Liver (tissue), 9 donors: ENCODE data around the gene ZNF652. TPM values are rescaled to one million over a fixed set of nuclear protein-coding genes. Genes with fewer than 3 reads are reported as not detected.

Experiments used
- DNase-seq: peaks from one replicate; pipeline ENCODE4 v3.0.0-alpha.2; 2017; ENCODE audit warnings: low spot score
- H3K27ac ChIP-seq, 2 donors: one replicate each; pipeline ENCODE4 v1.7.0; 2013; ENCODE audit warnings: inconsistent platforms in 2 of 2, low read length in 2 of 2, control low read depth in 1 of 2, low read depth in 1 of 2, mild to moderate bottlenecking in 1 of 2
- H3K27me3 ChIP-seq, 4 donors: one replicate each; pipeline versions ENCODE4 v1.6.1 to v1.7.0; 2013; ENCODE audit warnings: low read length in 3 of 4, inconsistent platforms in 1 of 4, mild to moderate bottlenecking in 1 of 4, moderate library complexity in 1 of 4; ENCODE audit not compliant: control insufficient read depth in 4 of 4, insufficient read depth in 4 of 4
- H3K36me3 ChIP-seq, 4 donors: one replicate each; pipeline versions ENCODE4 v1.6.1 to v1.7.0; 2013; ENCODE audit warnings: low read length in 3 of 4, mild to moderate bottlenecking in 3 of 4, low read depth in 1 of 4, moderate library complexity in 1 of 4; ENCODE audit not compliant: control insufficient read depth in 4 of 4, insufficient read depth in 3 of 4
- H3K4me1 ChIP-seq, 4 donors: one replicate each; pipeline versions ENCODE4 v1.6.1 to v1.7.0; 2013; ENCODE audit warnings: low read length in 3 of 4, mild to moderate bottlenecking in 3 of 4, moderate library complexity in 1 of 4; ENCODE audit not compliant: control insufficient read depth in 4 of 4, insufficient read depth in 4 of 4
- H3K4me3 ChIP-seq, 3 donors: one replicate each; pipeline versions ENCODE4 v1.6.1 to v1.7.0; 2013; ENCODE audit warnings: low read length in 3 of 3, control low read depth in 1 of 3, low read depth in 1 of 3, mild to moderate bottlenecking in 1 of 3
- H3K9ac ChIP-seq, 2 donors: one replicate each; pipeline ENCODE4 v1.7.0; 2013; ENCODE audit warnings: low read length in 2 of 2, mild to moderate bottlenecking in 2 of 2, moderate library complexity in 2 of 2, control low read depth in 1 of 2, low read depth in 1 of 2
- H3K9me3 ChIP-seq, 4 donors: one replicate each; pipeline versions ENCODE4 v1.6.1 to v1.7.0; 2013; ENCODE audit warnings: low read length in 3 of 4; ENCODE audit not compliant: control insufficient read depth in 4 of 4
- ATF3 ChIP-seq: IDR thresholded peaks from 2 replicates; pipeline ENCODE4 v1.6.1; 2016; ENCODE audit warnings: antibody characterized with exemption
- CTCF ChIP-seq: fragments of 150-350 bp; IDR thresholded peaks from 2 replicates; pipeline ENCODE4 v1.5.1; 2017; ENCODE audit warnings: improper control_type of control experiment, low read depth, low read length; ENCODE audit not compliant: missing input control
- EGR1 ChIP-seq, 2 donors: IDR thresholded peaks; 2 replicates each; pipeline ENCODE4 v1.6.1; 2016 to 2018; ENCODE audit warnings: antibody characterized with exemption in 2 of 2, low read depth in 2 of 2
- FOXA1 ChIP-seq: IDR thresholded peaks from 2 replicates; pipeline ENCODE4 v1.6.1; 2016; ENCODE audit warnings: antibody characterized with exemption
- FOXA2 ChIP-seq: IDR thresholded peaks from 2 replicates; pipeline ENCODE4 v1.6.1; 2016; ENCODE audit warnings: antibody characterized with exemption
- GABPA ChIP-seq, 2 donors: IDR thresholded peaks in 1 of 2; conservative IDR thresholded peaks in 1 of 2; 2 replicates each; pipeline ENCODE4 v1.6.1; 2016; ENCODE audit warnings: antibody characterized with exemption in 2 of 2, mild to moderate bottlenecking in 1 of 2, moderate library complexity in 1 of 2
- HNF4A ChIP-seq, 2 donors: conservative IDR thresholded peaks; 2 replicates each; pipeline ENCODE4 v1.6.1; 2016; ENCODE audit warnings: antibody characterized with exemption in 2 of 2, mild to moderate bottlenecking in 2 of 2
- HNF4G ChIP-seq: IDR thresholded peaks from 2 replicates; pipeline ENCODE4 v1.6.1; 2016; ENCODE audit warnings: antibody characterized with exemption
- NR2F2 ChIP-seq: IDR thresholded peaks from 2 replicates; pipeline ENCODE4 v1.6.1; 2016; ENCODE audit warnings: antibody characterized with exemption
- RAD21 ChIP-seq, 2 donors: IDR thresholded peaks; 2 replicates each; pipeline ENCODE4 v1.6.1; 2016; ENCODE audit warnings: antibody characterized with exemption in 2 of 2, mild to moderate bottlenecking in 2 of 2
- REST ChIP-seq: IDR thresholded peaks from 2 replicates; pipeline ENCODE4 v1.6.1; 2016; ENCODE audit warnings: antibody characterized with exemption, mild to moderate bottlenecking
- RXRA ChIP-seq, 2 donors: IDR thresholded peaks; 2 replicates each; pipeline ENCODE4 v1.6.1; 2017 to 2018; ENCODE audit warnings: antibody characterized with exemption in 2 of 2, mild to moderate bottlenecking in 1 of 2
- SP1 ChIP-seq: IDR thresholded peaks from 2 replicates; pipeline ENCODE4 v1.6.1; 2018; ENCODE audit warnings: antibody characterized with exemption, mild to moderate bottlenecking
- TAF1 ChIP-seq: conservative IDR thresholded peaks from 2 replicates; pipeline ENCODE4 v1.6.1; 2016; ENCODE audit warnings: antibody characterized with exemption, mild to moderate bottlenecking
- YY1 ChIP-seq: IDR thresholded peaks from 2 replicates; pipeline ENCODE4 v1.6.1; 2016; ENCODE audit warnings: antibody characterized with exemption, mild to moderate bottlenecking
- ZBTB33 ChIP-seq: IDR thresholded peaks from 2 replicates; pipeline ENCODE4 v1.6.1; 2016; ENCODE audit warnings: antibody characterized with exemption
- WGBS: extraction: QIAGEN DNeasy Blood & Tissue Kit; methylation state at CpG from one replicate; pipeline ENCODE4 v1.1.7; 2013; 5-methylcytosine and 5-hydroxymethylcytosine counted together
- polyA plus RNA-seq, 2 donors: library from polyadenylated mRNA; stranded (reverse) in 1 of 2; unstranded in 1 of 2; fragments of 200-250 nt in 1 of 2; fragments of >200 nt in 1 of 2; fragmentation: Nextera tagmentation in 1 of 2; extraction: Ambion mirVana in 1 of 2; gene quantifications; one replicate each; pipeline versions ENCODE4 v1.2.1 to v1.2.3, GENCODE V29; 2013 to 2015
- total RNA-seq, 2 donors: library from RNA; depleted of rRNA; stranded (reverse); fragments of >200 nt; gene quantifications; one replicate each; pipeline ENCODE4 v1.2.3, GENCODE V29; 2014
- TF ChIP-seq, protein P1 (sequence below): IDR thresholded peaks from 2 replicates; pipeline ENCODE4 v1.6.1; 2016; ENCODE audit warnings: antibody characterized with exemption
- donor health status: healthy.
- donor health status: healthy.
- donor health status: healthy.
- donor health status: healthy.
- donor health status: healthy.

ZNF652 gene
- total and polyA plus RNA-seq, 4 donors: 5.3 to 23.1 (median 17.5) TPM

DNA sequence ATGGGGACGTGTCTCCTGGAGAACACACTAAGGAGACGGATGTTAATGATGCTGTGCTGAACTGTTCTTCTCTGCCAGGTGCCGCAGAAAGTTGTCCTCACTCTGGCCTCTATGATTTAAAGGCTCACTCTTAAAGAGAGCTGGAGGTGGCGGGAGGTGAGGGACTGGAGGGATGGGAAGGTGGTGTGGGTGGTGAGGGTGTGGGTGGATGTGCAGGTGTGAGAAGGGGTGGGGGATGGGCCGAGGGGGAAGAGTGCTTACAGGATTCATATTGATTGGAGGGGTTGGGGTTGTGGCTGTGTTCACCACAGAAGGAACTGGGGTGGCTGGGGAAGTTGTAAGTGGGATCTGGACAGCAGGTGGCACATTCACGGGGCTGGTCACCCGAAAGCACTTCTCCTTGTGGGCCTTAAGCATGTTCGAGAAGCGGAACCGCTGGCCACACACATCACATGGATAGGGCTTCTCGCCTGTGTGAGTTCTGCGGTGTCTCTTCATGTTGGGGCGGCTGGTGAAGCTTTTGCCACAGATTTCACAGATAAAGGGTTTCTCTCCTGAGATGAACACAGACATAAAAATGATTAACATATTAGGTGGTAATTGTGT lies 63.6 kb downstream of the ZNF652 start:
- WGBS: 93% methylated on average over 13 of the region's 13 CpGs
- H3K36me3 ChIP-seq: peaks cover 0 to 17% (median 12%) of the 10 kb centered on the region in 4 donors

More for the DNA sequence above, 63.6 kb downstream of the ZNF652 start:
- H3K4me3 ChIP-seq: no peak overlapping the region
- no peak for DNase-seq
- no peaks in the 10 kb centered on the region for H3K27me3 ChIP-seq
- H3K4me1 ChIP-seq: no peaks in the 10 kb centered on the region
- no peak overlapping the region for H3K27ac ChIP-seq
- TF ChIP-seq FOXA1 (no peak), EGR1 (IDR thresholded peaks at IDR 0.05; ENCODE audit: low read depth in 2 of 2) (no peak), HNF4A (conservative IDR thresholded peaks at IDR 0.05) (no peak), TAF1 (no peak), ZBTB33 (no peak), YY1 (no peak), SP1 (no peak), FOXA2 (no peak), RAD21 (IDR thresholded peaks at IDR 0.05) (no peak), CTCF (no peak), ATF3 (no peak), HNF4G (no peak), GABPA (IDR thresholded peaks at IDR 0.05 in 1 of 2, conservative IDR thresholded peaks at IDR 0.05 in 1 of 2) (no peak), REST (no peak), NR2F2 (no peak), RXRA (IDR thresholded peaks at IDR 0.05) (no peak)
- TF ChIP-seq, protein P1, sequence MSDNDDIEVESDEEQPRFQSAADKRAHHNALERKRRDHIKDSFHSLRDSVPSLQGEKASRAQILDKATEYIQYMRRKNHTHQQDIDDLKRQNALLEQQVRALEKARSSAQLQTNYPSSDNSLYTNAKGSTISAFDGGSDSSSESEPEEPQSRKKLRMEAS: no peak
- H3K9me3 ChIP-seq: no peaks in the 10 kb centered on the region
- H3K9ac ChIP-seq: no peak overlapping the region
